HG02642 (cell line): ENCODE results near the gene ANKFN1.

Source experiments
- ATAC-seq: cut with Tn5 transposase; IDR thresholded peaks from one replicate; pipeline ENCODE4 v1.9.1; 2021; ENCODE audit warnings: mild to moderate bottlenecking; ENCODE audit not compliant: unreplicated experiment, poor library complexity

The ANKFN1 gene

DNA sequence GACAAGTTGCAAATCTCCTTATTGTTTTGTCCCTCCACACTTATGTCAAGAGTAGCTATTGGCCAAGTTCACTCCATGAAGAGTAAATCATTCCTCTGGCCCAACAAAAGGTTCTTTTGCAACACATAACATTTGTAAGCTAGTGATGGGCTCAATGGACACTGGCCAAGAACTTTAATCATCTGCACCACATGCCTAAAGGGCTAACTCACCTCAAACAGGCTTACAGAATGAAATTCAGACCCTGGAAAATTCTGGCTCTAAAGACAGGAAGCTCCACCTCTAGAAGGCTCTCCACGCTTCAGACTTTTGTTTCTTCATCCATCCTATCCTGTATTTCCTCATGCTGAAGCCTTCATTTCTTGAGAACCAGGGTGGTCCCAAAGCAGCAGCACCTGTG, 10.9 kb upstream of the ANKFN1 start:
- no peak for ATAC-seq

DNA sequence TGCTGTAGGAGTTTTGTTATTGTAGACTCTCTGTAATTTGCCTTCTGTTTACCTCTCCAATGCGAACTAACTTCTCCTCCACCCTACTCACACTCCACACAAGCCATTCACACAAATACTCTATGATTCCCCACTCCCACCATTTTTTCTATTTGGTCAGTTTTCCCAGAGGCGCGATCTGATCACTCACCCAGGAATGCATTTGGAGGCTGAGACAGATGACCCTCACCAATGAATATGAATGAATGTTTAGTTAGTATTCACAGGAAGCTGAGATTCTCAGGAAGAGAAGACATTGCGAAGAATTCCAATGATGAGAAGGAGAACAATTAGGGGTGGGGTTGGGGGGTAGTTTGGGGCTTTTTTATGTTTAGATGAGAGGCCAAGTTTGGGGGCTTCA, 10.5 kb upstream of the ANKFN1 start:
- no peak for ATAC-seq

DNA sequence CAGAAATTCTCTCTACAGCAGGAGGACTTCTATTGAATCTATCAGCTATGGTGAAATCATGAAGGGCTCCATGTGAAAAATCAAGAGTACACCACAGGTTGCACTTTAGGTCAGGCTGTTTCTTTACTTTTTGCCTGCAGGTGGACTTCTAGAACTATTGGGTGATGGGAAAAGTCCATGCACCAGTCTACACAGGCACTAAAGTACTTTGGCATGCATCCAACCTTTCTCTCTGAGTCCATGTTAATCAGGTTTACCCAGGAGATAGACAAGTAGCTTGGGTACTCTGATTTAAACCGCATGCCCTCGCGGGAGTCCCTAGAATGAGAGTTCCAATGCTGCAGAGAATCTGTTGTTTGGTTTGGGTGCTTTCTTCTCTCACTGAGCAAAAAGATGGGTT, 9.1 kb upstream of the ANKFN1 start:
- no peak for ATAC-seq

DNA sequence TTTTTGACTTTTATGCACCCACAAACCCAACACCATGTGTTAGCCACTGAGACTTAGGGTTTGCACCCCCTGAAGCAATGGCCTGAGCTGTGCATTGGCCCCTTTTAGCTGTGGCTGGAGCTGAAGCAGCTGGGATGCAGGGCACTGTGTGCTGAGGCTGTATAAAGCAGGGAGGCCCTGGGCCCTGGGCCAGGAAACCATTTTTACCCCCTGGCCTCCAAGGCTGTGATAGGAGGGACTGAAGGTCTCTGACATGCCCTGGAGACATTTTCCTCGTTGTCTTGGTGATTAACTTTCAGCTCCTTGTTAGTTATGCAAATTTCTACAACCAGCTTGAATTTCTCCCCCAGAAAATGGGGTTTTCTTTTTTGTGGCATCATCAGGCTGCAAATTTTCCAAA, 6.7 kb upstream of the ANKFN1 start:
- no peak for ATAC-seq

DNA sequence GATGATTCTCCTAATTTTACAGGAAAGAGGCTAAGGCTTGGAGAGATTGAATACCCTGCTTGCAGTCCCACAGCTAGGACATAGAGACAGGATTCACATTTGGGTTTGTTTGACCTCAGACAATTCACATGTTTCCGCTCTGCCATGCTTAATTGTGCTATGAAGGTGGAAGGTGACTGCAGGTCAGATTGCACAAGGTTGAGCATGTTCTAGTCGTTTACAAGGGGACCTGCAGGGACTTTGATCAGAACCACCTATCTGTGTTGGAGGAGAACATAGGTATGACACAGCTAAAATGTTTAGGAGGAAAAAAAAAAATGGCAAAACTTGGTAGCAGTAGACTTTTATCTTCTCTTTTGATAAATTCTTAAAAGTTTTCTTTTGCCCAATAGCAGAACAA, 4.9 kb upstream of the ANKFN1 start:
- ATAC-seq, result no peak

DNA sequence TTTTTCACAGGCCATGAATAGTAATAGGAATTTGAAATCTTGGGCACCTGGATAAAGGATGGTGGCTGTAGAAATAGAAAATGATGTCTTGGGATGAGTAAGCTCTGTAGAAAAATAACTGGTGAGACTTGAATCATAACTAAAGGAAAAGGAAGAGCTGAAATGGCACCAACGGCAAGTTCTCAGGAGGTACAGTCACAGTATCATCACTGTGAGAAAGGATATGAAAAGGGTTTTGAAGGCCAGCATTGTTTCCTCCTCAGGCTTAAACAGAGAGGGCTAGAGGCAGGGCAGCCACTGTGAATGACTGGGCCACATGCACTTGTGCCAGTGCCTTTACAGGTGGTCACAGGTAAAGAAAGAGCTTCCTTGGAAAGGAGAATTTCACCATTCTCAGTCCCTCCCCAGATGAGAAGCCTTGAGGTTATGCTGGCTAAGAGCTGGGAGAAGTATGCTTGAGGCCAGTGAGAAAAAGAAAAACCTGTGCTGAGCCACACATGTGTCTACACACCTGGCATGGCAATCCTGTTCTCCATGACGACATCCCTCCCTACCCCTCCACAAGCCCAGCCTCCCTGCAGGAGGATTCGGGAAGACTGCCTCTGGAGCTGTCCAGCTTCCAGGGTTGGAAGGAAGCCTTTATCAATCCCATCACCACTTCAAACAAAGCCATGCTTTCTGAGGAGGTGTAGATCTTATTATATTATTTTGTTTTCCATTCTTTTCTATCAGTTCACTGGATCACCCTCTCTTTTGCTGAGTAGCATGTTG, 3.8 kb upstream of the ANKFN1 start:
- ATAC-seq, result no peak

DNA sequence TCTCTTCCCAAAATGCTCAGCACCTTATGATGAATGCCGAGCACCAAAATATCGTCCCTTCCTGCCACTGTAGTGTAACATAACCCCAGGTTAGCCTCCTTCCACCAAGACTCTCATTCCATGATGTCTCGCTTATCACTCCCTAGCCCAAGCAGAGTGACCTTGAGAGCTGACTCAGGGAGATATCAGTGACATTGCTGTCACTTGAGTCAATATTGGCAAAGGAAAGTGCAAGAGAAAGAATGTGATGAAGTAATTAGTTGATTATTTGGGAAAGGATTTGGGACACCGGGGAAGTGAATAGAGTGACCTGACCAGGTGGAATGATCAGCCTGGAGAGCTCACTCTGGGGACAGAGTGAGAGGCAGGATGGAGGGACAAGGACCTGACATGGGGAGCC, 2.6 kb upstream of the ANKFN1 start:
- no peak for ATAC-seq

DNA sequence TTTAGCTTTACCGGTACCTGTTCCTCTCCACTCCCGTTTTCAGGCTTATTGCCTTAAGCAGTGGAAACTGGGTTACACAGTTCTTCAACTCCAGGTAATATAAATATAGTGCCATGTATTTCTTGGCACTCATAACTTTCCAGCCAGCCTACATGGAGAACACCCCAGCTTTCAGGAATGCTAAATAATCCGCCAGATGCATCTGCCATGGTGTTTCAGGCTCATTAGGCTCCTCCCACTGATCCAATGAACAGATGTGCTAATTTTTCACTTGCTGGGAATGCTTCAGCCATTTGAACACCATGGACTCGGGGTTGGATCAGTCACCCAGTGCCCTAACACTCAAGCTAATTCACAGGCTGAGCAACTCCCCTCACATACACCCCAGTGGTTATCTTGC, 4.6 kb downstream of the ANKFN1 start:
- ATAC-seq, result no peak

DNA sequence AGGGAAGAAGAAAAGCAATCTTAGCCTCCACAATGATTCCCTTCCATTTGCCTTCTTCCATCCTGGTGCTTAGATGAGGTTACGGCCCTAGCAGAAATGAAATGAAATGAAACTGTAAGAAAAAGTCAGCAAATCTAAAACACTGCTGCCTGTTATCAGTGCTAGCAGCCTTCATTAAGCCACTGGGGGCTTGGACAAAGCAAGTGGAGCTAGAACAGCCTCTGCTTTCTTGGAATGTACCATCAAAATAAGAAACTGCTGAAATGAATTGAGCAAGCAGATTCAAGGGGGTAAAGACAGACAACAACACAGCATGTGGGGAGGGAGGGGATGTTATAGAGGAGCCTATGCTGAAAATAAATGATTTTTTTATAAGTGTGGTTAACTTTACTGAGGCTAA, 5.1 kb downstream of the ANKFN1 start:
- ATAC-seq, result no peak

DNA sequence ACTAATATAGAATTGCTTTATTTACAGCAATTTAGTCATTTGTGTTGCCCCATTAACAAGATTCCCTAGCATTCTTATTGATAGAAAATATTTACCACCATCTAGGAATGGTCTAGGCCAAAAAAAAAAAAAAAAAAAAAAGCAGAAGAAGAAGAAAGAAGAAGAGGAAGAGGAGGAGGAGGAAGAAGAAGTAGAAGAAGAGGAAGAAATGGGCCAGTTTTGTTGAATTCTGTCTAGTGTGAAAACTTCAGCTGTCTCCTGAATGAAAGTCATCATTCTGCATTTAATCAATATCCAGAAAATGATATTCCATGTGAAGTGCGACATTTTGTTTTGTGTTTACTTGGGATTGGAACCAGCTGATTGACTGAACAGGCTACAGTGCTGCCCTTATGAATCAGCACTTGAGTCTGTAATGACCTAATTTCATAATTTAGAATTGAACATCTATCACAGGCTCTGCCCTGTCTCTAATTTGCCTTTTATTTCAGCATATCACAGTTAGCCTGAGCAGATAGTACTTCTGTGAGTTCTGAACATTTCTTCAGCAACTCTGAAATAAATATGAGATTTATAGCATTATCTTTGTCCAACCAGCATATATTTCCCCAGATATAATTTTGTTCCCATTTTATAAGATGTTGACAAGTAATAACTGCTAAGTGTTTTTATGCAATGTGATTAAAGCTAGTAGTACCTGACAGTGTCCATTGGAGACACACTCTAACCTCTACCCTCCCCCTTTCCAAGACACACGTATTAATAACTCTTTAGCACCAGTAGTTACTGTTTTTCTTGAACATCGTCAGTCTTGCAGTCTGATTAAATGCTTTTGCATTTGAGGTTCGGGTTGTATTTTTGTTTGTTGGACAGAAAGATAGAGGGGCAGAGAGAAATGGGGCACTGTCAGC, 5.9 kb downstream of the ANKFN1 start:
- ATAC-seq, result no peak

DNA sequence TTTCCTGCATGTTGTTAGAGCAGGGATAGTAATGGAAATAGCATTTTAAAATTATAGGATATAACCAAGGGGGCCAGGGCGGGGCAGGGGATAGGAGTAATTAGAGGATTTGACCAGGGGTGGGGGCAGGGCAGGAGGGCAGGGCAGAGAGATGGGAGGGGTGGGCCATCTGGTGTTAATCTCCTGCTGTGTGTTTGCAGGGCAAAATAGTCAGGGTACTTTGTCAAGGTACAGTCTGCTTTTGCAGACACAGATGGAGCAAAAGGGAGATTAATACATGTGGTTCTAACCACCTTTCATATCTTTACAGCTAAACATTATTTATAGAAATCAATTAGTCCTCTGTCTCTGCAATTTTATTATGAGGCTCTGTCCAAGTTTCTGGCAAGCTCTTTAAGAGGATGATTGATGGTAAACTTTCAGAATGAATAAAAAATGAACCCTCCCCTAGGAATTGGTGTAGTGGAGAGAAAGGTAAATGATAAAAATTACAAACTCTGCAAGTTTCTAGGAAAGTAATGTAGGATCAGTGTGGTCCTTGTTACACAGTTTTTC, 6.6 kb downstream of the ANKFN1 start:
- ATAC-seq, result no peak

DNA sequence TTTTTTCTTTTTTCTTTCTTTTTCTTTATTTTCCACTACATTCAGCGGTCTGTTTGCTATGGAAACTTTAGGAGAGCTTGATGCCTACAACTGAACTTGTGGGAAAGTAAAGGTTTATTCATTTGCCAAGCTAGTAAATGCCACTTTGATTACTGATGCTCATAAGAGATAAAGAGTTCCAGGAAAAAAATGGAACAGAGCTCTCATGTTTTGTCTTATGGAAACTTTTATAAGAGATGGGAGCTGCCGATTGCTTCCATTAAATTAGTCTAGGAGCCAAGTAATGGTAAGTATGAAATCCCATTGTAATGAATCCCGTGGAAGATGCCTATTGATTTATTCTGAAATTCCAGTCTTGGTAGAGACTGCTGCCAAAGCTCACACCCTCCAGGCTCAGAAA, 7.1 kb downstream of the ANKFN1 start:
- ATAC-seq, result no peak

DNA sequence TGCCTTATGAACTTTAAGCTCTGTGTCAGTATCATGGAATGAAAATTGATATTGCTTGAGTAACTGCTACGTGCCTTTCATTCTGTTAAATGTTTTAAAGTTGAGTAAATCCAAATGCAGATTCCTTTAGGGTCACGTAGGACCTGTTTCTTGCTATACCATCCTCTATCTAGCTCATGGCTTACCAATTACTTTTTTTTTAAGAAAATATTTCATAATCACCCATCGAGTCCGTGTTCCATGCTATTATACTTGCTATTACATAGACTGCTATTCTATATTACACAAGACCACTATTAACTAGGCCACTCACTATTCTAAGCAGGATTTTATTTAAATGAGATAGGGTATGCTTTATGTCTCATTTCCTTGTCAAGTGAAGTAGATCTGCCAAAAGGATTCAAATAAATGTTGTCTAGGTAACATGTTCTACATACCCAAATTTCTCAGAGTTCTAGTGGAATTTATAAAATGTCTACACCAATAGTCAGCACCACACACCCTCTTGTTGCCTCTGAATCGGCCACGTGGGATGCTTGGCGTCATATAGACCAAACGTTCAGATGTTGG, 11.9 kb downstream of the ANKFN1 start:
- ATAC-seq, result no peak

DNA sequence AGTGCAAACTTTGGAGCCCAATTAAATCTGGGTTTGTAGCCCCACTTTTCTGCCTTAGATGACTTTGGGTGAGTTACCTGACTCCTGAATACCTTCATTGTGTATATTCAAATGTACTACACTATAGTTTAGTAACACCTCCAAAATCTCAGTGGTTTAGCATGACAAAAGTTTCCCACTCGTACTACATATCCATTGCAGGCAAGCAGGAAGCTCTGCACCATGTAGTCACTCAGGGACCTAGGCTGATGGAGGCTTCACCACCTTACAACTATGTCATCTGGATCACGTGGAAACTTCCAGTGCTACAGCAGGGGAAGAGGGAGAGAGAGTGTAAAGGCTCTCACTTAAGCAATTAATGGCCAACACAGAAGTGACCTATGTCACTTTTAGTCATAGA, 14.2 kb downstream of the ANKFN1 start:
- ATAC-seq, result no peak

DNA sequence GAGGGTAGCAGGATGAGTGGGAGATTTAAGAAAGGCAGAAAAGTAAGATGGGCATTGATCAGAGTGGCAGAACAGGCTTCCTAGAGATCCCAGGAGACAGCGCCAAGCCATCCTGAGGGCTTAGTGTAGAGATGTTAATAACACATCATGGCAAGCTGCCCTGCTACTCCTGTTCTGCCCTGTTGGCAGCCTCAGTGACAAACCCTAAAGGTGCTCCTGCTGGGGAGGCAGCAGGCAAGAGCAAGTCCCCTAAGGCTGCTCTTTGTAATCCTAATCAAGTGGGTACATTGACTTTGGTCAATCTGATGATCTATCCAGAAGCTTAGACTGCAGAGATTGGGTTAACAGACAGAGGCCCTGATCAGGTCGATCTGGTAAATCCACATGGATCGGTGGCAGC, 16.3 kb downstream of the ANKFN1 start:
- ATAC-seq, result no peak

DNA sequence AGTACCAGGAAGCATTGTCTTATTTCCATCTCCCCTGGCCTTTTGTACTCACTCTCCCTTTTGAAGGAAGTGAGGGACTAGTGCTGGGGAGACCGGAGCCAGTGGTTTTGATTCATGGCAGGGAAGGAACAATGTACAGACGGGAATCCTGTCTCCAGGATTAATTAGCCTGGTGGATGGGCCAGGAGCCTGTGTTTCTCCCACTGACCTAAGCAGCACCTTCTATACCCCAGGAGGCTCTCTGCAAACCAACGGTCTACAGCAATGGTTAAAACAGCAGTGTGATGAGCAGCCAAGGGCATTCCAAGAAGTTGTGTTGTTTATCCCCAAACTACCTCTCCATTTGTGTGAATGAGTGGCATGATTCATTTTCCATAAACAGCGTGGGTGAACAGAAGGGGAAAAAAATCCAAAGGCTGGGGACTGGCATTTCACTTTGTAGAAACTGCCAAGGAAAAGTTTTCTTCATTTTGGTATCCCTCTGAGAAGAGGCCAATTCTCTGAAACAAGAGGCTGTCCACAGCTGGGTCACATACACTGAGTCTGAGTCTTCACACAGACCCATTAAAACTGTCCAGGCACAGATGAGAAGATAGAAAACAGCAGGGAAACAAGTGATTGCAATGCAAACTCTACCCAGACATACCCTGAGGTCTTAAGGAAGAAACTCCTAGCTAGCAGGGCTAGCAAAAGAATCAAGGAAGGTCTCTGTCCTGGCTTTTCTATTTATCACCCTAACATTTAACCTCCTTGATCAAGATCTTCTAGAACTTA, 18.1 kb downstream of the ANKFN1 start:
- ATAC-seq, result no peak

DNA sequence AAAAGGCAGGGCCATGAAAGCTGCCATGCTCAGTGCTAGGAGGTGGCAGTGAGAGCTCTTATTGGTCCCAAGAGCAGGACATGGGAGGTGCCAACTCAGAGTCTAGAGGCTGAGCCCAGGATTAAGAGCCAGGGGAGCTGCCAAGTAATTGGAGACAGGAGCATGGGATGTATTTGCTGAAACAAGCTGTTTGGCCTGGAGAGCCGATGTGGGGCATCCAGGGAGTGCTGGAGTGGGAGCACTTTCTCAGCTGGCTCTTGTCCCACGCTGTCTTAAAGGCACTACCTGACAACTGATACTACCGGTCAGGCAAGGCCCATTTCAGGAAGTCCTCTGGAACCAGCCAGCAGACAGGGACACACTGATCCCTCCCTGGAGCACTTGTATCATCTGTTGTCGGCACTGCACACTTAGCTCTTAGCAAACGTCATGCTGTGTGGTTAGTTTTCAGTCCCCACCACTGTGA, 19.3 kb downstream of the ANKFN1 start:
- ATAC-seq, result no peak

DNA sequence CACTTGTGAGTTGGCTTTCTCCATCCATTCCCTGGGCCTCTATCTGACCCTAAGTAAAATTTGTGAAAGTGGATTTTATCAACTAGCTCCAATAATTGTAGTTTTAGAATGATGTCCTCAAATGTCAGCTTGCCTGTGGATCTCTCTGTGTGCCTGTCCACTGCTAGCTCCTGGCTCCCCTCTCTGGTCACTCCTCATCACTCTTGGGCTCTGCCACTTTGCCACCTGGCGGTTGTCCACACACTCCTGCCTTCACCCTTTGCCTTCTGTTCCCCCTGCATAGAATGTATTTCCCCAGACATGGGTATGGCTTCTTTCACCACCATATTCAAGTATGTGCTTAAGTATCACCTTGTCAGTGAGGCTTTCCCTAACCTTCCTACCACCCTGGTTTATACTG, 19.8 kb downstream of the ANKFN1 start:
- ATAC-seq, result no peak

DNA sequence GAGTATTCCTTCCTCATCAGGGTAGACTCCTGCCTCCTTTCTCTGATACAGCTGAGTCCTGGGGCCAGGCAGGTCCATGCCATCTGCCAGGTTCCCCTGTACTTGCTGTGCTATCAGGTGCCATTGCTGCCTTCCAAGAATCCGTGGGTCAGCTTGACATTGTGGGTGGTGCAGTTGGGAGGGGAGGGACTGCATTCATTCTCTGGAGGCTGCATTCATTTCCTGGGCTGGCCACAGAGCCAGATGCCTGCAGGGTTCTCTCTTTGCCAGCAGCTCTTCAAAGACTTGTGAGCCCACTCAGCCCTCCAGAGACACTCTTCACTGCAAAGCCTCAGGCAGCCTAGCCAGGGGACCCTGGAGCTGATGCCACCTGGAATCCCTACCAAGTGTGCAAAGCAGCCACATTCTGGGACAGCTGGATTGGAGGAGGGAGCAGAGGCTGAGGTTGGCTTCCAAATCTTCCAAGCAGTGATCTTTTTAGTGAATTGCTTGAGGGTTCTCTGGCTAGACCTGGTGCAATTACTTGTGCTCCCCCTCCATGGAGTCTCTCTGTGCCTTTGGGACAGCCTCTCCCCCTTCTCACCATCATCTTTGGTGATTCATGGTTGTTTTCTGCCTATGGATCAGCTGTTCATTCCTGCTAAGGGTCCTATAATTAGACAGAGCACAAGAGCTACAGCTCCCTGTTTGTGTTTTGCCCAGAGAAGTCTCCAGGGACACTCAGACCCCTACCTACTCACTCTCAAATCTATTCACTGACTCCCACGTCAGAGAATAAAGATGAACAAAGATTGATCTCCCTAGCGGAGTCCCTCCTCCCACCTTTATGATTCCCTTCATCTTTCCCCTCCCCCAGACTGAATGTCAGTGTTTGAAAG, 20.9 kb downstream of the ANKFN1 start:
- ATAC-seq, result no peak
